Ovary (tissue), 3 donors: ENCODE measurements around the gene CEP57L1.

Experiments
- EP300 ChIP-seq: sonication (generic); formaldehyde crosslinking; IDR thresholded peaks from one replicate; pipeline ENCODE4 v1.6.1; 2017; ENCODE audit warnings: antibody characterized with exemption
- POLR2A ChIP-seq: fragments of 450-650 bp; IDR thresholded peaks from one replicate; pipeline ENCODE4 v1.6.1; 2017; ENCODE audit warnings: antibody characterized with exemption, mild to moderate bottlenecking, moderate library complexity
- TF ChIP-seq, protein P1 (sequence below), 3 donors: fragments of 450-650 bp in 2 of 3; fragments of 200-600 bp in 1 of 3; IDR thresholded peaks; one replicate each; pipeline versions ENCODE4 v1.5.1 to v1.8.0; 2016 to 2022; ENCODE audit warnings: antibody characterized with exemption in 3 of 3, mild to moderate bottlenecking in 1 of 3
- donor health status: DM: no; HTN: no; CAD: no.

DNA sequence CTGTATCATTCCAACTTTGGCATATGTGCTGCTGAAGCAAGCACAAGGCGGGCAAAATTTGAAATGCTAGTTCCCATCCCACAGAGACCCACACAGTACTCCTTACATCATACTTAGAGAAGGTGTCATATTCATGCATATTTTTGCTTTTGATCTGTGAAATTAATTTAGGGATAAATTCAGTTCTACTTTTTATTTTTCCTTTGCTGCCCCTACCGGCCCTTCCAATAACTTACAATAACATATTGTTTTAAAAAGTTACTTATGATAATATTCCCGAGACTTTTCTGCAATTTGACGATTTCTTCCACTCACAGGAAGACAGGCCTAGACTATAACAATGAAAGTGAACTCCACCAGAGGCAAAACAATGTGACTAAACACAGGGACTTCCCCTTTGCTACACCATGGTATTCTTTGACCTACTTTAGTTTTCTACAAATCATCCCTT, 35.7 kb upstream of the CEP57L1 start:
- TF ChIP-seq, protein P1, sequence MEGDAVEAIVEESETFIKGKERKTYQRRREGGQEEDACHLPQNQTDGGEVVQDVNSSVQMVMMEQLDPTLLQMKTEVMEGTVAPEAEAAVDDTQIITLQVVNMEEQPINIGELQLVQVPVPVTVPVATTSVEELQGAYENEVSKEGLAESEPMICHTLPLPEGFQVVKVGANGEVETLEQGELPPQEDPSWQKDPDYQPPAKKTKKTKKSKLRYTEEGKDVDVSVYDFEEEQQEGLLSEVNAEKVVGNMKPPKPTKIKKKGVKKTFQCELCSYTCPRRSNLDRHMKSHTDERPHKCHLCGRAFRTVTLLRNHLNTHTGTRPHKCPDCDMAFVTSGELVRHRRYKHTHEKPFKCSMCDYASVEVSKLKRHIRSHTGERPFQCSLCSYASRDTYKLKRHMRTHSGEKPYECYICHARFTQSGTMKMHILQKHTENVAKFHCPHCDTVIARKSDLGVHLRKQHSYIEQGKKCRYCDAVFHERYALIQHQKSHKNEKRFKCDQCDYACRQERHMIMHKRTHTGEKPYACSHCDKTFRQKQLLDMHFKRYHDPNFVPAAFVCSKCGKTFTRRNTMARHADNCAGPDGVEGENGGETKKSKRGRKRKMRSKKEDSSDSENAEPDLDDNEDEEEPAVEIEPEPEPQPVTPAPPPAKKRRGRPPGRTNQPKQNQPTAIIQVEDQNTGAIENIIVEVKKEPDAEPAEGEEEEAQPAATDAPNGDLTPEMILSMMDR (IDR thresholded peaks at IDR 0.05), result no peak
- TF ChIP-seq POLR2A (no peak), EP300 (no peak)
